Peyer's patch (tissue), 4 donors: ENCODE results near the gene OBP2B. TPM values are rescaled to one million over a fixed set of nuclear protein-coding genes. Genes with fewer than 3 reads are reported as not detected.

Source experiments
- DNase-seq, 3 donors: peaks; one replicate each; pipeline ENCODE4 v3.0.0-alpha.2; 2017 to 2019
- H3K27ac ChIP-seq, 4 donors: fragments of 200-600 bp; sonication (generic); one replicate each; pipeline ENCODE4 v1.5.1; 2016 to 2019
- H3K27me3 ChIP-seq, 2 donors: fragments of 200-600 bp; sonication (generic); one replicate each; pipeline ENCODE4 v1.5.1; 2019
- H3K36me3 ChIP-seq, 3 donors: fragments of 200-600 bp; sonication (generic); one replicate each; pipeline ENCODE4 v1.5.1; 2016 to 2019
- H3K4me1 ChIP-seq, 4 donors: fragments of 200-600 bp; sonication (generic); one replicate each; pipeline ENCODE4 v1.5.1; 2016 to 2019
- H3K4me3 ChIP-seq, 4 donors: fragments of 200-600 bp; sonication (generic); 1 replicate in 3 of 4; 2 replicates in 1 of 4; pipeline ENCODE4 v1.5.1; 2016 to 2019; ENCODE audit warnings: mild to moderate bottlenecking in 1 of 4
- H3K9me3 ChIP-seq, 4 donors: fragments of 200-600 bp; sonication (generic); one replicate each; pipeline ENCODE4 v1.5.1; 2016 to 2019; ENCODE audit warnings: mild to moderate bottlenecking in 1 of 4
- POLR2A ChIP-seq, 2 donors: fragments of 450-650 bp; IDR thresholded peaks; one replicate each; pipeline ENCODE4 v1.5.1; 2017; ENCODE audit warnings: antibody characterized with exemption in 2 of 2, mild to moderate bottlenecking in 2 of 2, moderate library complexity in 2 of 2
- total RNA-seq, 4 donors: library from RNA; depleted of rRNA; stranded (reverse); fragments of >200 nt; gene quantifications; one replicate each; pipeline ENCODE4 v1.1.0, GENCODE V29; 2016
- TF ChIP-seq, protein P1 (sequence below), 6 experiments: fragments of 450-650 bp in 4 of 6; fragments of 200-600 bp in 2 of 6; sonication (generic) in 1 of 6; IDR thresholded peaks; one replicate each; pipeline ENCODE4 v1.5.1; 2017 to 2019; ENCODE audit warnings: antibody characterized with exemption in 6 of 6, mild to moderate bottlenecking in 3 of 6, moderate library complexity in 1 of 6

The OBP2B gene
- total RNA-seq, 4 donors from 2014 or later, result not detected

DNA sequence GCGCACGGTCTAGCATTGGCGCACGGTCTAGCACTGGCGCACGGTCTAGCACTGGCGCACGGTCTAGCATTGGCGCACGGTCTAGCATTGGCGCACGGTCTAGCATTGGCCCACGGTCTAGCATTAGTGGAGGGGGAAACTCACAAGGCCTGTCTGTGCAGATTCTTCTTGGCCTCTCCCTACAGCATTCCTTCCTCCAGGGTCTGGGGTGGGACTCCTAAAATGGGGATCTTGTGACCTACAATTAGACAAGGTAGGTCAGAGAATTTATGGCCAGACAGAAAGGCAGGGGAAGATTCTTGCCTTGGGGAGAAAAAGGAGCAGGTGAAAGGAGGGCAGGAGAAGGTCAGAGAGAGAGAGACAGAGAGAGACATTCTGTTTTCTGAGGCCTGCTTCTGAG lies 39.9 kb downstream of the OBP2B start:
- no peaks in the 10 kb centered on the region for H3K36me3 ChIP-seq
- TF ChIP-seq, protein P1, sequence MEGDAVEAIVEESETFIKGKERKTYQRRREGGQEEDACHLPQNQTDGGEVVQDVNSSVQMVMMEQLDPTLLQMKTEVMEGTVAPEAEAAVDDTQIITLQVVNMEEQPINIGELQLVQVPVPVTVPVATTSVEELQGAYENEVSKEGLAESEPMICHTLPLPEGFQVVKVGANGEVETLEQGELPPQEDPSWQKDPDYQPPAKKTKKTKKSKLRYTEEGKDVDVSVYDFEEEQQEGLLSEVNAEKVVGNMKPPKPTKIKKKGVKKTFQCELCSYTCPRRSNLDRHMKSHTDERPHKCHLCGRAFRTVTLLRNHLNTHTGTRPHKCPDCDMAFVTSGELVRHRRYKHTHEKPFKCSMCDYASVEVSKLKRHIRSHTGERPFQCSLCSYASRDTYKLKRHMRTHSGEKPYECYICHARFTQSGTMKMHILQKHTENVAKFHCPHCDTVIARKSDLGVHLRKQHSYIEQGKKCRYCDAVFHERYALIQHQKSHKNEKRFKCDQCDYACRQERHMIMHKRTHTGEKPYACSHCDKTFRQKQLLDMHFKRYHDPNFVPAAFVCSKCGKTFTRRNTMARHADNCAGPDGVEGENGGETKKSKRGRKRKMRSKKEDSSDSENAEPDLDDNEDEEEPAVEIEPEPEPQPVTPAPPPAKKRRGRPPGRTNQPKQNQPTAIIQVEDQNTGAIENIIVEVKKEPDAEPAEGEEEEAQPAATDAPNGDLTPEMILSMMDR (IDR thresholded peaks at IDR 0.05), result no peak
- TF ChIP-seq POLR2A (IDR thresholded peaks at IDR 0.05), result no peak
- no peaks in the 10 kb centered on the region for H3K27me3 ChIP-seq
- DNase-seq, result no peak
- H3K27ac ChIP-seq, result no peak overlapping the region
- peaks cover 0 to 5% (median 2%) of the 10 kb centered on the region in 4 donors for H3K4me1 ChIP-seq
- no peak overlapping the region for H3K4me3 ChIP-seq
- H3K9me3 ChIP-seq, result no peaks in the 10 kb centered on the region

DNA sequence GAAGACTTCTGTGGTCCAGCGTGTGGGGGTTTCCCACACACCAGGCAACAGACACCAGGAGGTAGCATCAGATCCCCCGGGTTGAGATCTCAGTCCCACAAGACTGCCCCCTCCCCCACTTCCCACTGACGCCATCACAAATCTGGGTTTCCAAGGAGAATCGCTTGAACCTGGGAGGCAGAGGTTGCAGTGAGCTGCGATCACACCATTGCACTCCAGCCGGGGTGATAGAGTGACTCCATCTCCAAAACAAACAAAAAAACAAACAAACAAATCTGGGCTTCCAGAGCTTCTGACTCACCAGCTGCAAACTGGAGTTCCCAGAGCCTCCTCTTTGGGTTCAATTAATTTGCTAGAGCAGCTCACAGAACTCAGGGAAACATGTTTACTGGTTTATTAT lies 40.6 kb downstream of the OBP2B start:
- TF ChIP-seq, protein P1 (IDR thresholded peaks at IDR 0.05), result no peak
- TF ChIP-seq POLR2A (IDR thresholded peaks at IDR 0.05), result no peak
- no peak for DNase-seq

DNA sequence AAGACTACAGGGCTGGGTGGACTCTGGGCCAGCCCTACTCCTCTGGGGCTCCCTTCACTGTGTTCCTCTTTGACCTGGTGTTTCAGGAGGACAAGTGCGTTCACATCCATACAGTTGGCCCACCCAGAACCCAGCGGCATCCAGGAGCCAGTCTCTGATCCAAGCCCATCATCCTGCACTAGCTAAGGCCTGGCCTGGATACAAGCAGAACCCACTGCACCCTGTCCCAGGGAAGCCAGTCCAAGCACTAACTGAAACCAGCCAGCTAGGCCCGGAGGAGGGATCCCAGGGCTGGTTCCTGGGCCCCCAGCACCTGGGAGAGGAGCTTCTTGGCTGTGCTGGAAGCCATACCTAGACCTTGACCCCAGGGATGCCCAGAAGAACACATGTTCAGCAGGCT lies 41.3 kb downstream of the OBP2B start:
- TF ChIP-seq POLR2A (IDR thresholded peaks at IDR 0.05), result no peak
- TF ChIP-seq, protein P1 (IDR thresholded peaks at IDR 0.05), result no peak
- H3K36me3 ChIP-seq, result no peaks in the 10 kb centered on the region
- DNase-seq, result peak in 2 of 3 donors; percentile 25
- H3K27me3 ChIP-seq, result no peaks in the 10 kb centered on the region
- H3K27ac ChIP-seq, result no peak overlapping the region
- H3K4me1 ChIP-seq, result peaks cover 0 to 16% (median 5%) of the 10 kb centered on the region in 4 donors
- no peaks in the 10 kb centered on the region for H3K9me3 ChIP-seq
- no peak overlapping the region for H3K4me3 ChIP-seq

More for the DNA sequence above, 40.6 kb downstream of the OBP2B start:
- Histone ChIP-seq H3K9me3 (no peaks in the 10 kb centered on the region), H3K36me3 (no peaks in the 10 kb centered on the region), H3K4me1 (peaks cover 0 to 10% (median 4%) of the 10 kb centered on the region in 4 donors), H3K4me3 (no peak overlapping the region), H3K27me3 (no peaks in the 10 kb centered on the region), H3K27ac (no peak overlapping the region)

DNA sequence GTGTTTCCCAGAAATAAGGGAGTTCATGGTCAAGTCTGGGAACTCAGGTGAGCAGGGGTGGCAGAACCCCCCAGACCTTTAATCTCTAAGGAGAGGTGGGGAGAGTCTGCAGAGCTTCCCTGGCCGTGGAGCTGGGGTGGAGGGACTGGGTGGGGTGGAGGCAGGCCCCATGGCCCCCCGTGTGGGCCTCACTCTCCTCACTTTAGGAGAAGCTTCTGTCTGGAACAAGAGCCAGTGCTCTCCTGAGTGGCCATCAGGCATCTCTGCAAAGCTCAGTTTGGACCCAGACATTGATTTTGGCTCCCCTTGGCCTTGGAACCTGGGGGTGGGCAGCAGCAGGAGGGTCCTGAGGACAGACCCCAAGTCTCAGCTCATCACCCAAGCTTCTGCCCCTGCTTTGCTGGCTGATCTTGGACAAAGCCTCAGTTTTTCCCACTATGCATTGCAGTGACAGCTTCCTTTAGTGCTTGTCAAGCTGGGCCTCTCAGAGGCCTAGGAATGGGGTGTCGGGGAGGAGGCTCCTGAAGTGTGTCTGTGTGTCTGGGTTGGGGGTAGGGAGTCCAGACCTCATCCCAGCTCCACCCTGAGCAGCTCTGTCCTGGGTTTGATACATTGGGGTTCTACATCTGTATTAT lies 41.8 kb downstream of the OBP2B start:
- Histone ChIP-seq H3K27me3 (no peaks in the 10 kb centered on the region), H3K4me3 (no peak overlapping the region), H3K9me3 (no peaks in the 10 kb centered on the region), H3K36me3 (no peaks in the 10 kb centered on the region), H3K4me1 (peaks cover 0 to 22% (median 6%) of the 10 kb centered on the region in 4 donors), H3K27ac (no peak overlapping the region)
- no peak for TF ChIP-seq POLR2A (IDR thresholded peaks at IDR 0.05)
- TF ChIP-seq, protein P1 (IDR thresholded peaks at IDR 0.05), result no peak
- peak in 1 of 3 donors; percentile 21 for DNase-seq

DNA sequence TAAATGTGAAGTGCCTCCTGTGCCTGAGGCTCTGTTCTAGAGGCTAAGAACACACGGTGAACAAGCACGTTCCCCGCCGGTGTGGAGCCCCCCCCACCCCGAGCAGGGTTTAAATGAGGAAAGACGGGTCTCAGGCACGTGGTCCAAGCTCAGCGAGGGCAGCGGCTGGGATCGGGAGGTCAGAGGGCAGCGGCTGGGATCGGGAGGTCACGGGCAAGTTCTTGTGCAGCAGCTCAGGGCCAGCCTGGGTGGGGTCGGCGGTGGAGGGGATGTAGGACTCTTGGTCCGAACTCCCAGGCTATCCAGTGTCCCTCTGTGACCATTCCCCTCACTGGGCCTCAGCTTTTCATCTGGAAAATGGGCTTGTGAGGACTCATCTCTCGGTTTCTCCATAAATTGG lies 42.7 kb downstream of the OBP2B start:
- no peaks in the 10 kb centered on the region for H3K27me3 ChIP-seq
- TF ChIP-seq POLR2A (IDR thresholded peaks at IDR 0.05), result no peak
- TF ChIP-seq, protein P1 (IDR thresholded peaks at IDR 0.05), result no peak
- H3K4me3 ChIP-seq, result no peak overlapping the region
- peak in 2 of 3 donors; percentile 39 to 44 for DNase-seq
- no peak overlapping the region for H3K27ac ChIP-seq
- H3K4me1 ChIP-seq, result peaks cover 0 to 24% (median 6%) of the 10 kb centered on the region in 4 donors
- no peaks in the 10 kb centered on the region for H3K9me3 ChIP-seq
- H3K36me3 ChIP-seq, result no peaks in the 10 kb centered on the region

DNA sequence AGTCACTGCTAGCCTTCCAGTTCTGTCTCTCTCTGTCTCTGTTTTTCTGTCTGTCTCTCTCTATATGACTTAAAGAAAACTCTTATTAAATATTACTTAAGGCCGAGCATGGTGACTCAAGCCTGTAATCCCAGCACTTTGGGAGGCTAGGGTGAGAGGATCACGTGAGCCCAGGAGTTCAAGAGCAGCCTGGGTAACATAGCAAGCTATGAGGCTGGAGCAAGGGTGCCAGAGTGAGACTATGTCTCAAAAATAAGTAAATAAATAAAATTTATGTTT lies 43.7 kb downstream of the OBP2B start:
- Histone ChIP-seq H3K9me3 (no peaks in the 10 kb centered on the region), H3K4me1 (peaks cover 0 to 24% (median 4%) of the 10 kb centered on the region in 4 donors), H3K36me3 (no peaks in the 10 kb centered on the region), H3K27me3 (no peaks in the 10 kb centered on the region), H3K27ac (no peak overlapping the region), H3K4me3 (no peak overlapping the region)
- TF ChIP-seq, protein P1 (IDR thresholded peaks at IDR 0.05), result no peak
- TF ChIP-seq POLR2A (IDR thresholded peaks at IDR 0.05), result no peak
- no peak for DNase-seq
